Stimulated activated CD8-positive, alpha-beta memory T cell treated with anti-CD3 and anti-CD28 coated beads, Interleukin-15, amount 100 ng/mL, for 24 hours (primary cell): ENCODE data around the gene SLC25A23.
"Not testable (repeated sequence)": the region's sequence is repeated elsewhere in the genome, so short reads cannot be mapped to it uniquely, and the experiment has no call there.

Experiments
- DNase-seq: peaks from one replicate; pipeline ENCODE4 v3.0.0-alpha.2; 2020; ENCODE audit warnings: low read depth

The SLC25A23 gene

GRCh38 chr19:6402058-6402457 is 57.5 kb downstream of the SLC25A23 start:
- no peak for DNase-seq

- DNase-seq = not testable (repeated sequence)
These were observed 59.3 kb downstream of the SLC25A23 start for GRCh38 chr19:6400062-6400944.

- no peak for DNase-seq
These were observed 63.3 kb downstream of the SLC25A23 start for GRCh38 chr19:6396305-6396704.

GRCh38 chr19:6394831-6395230 is 64.8 kb downstream of the SLC25A23 start:
- DNase-seq = no peak

GRCh38 chr19:6393983-6394412 is 65.6 kb downstream of the SLC25A23 start:
- DNase-seq = peak; percentile 41

GRCh38 chr19:6393074-6393982 is 66.3 kb downstream of the SLC25A23 start, which contains the start of gene GTF2F1:
TSS of gene GTF2F1 (minus strand) at chr19:6393164. CDS start at chr19:6392995, 169 bp downstream.
- peak; percentile 78 for DNase-seq

GRCh38 chr19:6392221-6393073 is 67.1 kb downstream of the SLC25A23 start:
- DNase-seq = no peak
